ENCODE measurements around the gene CDT1.
"Not testable (repeated sequence)": the region's sequence is repeated elsewhere in the genome, so short reads cannot be mapped to it uniquely, and the experiment has no call there.

Gene CDT1

DNA sequence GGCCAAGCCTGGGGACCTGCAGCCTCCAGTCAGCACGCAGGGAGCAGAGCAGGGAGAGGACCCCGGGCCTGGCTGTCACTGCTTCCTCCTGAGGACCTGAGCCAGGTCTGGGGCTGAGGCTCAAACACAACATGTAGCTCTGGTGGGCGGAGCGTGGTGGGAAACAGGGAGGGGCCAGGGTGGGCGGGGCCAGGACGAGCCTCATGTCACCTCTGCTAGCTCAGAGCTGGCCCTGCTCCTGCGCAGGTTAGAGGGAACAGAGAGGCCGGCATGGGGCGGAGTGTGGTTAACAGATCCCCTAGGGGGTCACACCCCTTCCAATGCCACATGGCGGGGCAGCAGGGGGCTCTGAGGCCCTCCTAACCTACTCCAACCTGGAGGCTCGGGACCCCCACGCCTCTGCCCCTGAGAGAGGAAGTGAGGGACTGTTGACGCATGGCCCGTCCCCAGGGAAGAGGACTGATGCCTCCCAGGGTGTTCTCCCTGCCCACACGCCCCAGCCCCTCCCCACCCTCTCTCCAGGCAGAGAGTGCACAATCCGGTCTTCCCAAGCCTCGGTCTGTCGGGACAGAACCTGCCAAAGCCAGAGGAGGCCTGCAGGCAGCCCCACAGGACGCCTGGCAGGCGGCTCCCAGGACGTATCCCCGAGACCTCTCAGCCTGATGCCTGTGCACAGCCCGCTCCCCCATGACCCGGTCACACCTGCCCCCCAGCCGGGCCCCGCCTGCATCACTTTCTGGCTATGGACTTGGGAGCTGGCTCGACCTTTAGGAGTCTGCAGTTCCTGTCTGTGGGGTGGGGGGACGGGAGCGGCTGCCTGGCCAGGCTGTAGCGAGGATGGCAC lies 33.8 kb upstream of the CDT1 start:
- peak; percentile 86 for DNase-seq

- peak; percentile 92 for DNase-seq
Observed at GRCh38 chr16:88770461-88771293, 32.9 kb upstream of the CDT1 start.

DNA sequence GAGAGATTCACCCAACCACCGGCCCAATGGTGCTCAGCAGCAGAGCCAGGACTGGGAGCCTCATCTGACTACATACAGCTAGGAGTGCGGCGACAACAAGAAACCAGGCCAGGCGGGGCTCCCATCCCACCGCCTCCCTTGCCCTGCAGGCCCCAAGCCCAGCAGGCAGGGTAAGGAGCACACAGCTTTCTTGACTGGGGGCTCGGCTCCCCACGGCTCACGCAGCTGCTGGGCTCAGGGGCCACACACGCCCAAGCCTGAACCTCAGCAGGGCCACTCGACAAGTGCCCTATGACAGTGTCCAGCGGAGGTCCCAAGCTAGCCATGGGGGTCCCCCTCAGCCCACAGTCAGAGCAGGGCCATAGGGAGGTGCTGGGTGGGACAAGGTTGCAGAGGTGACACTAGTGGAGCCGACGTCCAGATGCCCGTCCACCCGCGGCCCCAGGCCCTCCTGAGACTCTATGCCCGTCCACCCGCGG lies 32.3 kb upstream of the CDT1 start:
- DNase-seq: no peak

GRCh38 chr16:88771781-88772180 lies 31.8 kb upstream of the CDT1 start:
- DNase-seq: not testable (repeated sequence)

DNA sequence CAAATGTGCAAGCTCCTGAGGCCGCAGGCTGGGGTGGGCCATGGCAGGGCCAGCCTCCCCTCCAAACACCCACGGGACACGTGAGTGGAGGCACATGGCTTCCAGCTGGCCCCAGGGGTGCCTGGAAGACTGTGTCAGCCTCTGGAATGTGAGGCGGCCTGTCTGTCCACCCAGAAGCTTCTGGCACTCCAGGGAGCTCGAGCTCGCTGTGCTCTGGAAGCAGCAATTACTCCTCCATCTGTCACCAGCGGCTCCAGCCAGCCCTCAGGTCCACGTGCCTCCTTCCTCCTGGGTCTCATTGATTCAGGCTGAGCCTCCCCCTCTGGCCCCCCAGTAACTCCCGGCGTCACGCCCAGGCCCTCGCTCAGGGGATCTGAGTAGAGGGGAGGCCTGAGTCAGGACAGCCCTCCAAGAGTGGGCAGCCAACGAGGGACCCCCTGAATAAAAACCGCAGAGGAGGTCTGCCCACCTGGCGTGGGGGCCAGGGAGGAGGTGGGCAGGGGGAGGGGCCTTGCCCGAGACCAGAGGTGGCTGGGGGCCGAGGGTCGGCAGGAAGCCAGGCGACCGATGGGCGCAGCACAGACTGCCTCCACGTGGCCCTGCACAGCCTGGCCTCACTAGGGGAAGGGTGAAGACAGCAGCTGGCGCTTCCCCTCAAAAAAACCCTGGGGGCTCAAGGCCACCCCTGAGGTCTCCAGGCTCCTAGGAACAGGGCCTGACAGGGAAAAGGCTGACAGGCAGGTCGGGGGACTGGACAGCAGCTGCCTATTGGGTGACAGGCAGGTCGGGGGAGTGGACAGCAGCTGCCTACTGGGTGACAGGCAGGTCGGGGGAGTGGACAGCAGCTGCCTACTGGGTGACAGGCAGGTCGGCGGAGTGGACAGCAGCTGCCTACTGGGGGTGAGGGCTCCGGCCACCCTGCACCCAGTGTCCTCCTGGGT lies 30.4 kb upstream of the CDT1 start:
- no peak for DNase-seq

DNA sequence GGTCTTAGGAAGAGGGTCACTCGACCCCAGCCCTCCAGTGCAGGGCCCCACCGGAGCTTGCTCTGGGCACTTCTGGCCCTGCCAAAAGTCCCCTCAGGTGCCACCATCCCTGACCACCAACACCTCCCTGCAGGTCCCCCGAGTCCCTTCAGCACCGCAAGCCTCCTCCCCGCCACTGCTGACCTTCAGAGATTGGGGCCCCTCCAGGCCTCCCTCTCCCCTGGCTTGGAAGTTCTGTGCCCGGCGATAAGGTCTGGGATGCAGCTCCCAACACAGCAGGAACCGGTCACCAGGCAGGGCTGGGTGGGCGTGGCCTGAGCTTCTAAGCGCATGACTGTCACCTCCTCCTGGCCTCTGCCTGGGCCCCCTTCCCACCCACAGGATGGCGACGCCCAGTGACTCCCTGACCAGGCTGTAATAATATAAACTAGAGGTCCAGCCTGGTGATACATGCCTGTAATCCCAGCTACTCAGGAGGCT lies 29.7 kb upstream of the CDT1 start:
- peak; percentile 65 for DNase-seq

- no peak for DNase-seq
Observed at GRCh38 chr16:88774544-88775393, 28.8 kb upstream of the CDT1 start.

DNA sequence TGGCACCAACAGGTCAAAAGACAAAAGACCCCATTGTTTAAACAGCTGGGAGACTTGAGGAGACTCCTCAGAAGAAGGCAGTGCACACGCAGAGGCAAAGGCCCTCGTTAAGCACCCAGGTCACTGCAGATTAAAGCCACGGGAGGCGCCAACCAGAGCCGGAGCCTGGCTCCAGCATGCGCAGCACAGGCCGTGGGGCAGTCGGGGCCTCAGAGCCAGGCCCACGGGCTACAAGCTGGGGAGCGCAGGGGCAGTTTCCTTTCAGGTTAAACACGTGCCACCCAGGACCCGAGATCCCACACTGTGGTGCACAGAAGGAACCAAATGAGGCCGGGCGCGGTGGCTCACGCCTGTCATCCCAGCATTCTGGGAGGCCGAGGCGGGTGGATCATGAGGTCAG lies 27.8 kb upstream of the CDT1 start:
- DNase-seq: no peak

GRCh38 chr16:88777471-88778270 lies 25.9 kb upstream of the CDT1 start:
- no peak for DNase-seq

- no peak for DNase-seq
Observed at GRCh38 chr16:88778271-88778525, 25.4 kb upstream of the CDT1 start.

- DNase-seq: no peak
Observed at GRCh38 chr16:88778541-88779065, 25.0 kb upstream of the CDT1 start.

- no peak for DNase-seq
Observed at GRCh38 chr16:88779406-88780141, 24.0 kb upstream of the CDT1 start.

- no peak for DNase-seq
Observed at GRCh38 chr16:88780142-88781062, 23.2 kb upstream of the CDT1 start.

GRCh38 chr16:88781140-88782077 lies 22.2 kb upstream of the CDT1 start:
- DNase-seq: peak; percentile 64

DNA sequence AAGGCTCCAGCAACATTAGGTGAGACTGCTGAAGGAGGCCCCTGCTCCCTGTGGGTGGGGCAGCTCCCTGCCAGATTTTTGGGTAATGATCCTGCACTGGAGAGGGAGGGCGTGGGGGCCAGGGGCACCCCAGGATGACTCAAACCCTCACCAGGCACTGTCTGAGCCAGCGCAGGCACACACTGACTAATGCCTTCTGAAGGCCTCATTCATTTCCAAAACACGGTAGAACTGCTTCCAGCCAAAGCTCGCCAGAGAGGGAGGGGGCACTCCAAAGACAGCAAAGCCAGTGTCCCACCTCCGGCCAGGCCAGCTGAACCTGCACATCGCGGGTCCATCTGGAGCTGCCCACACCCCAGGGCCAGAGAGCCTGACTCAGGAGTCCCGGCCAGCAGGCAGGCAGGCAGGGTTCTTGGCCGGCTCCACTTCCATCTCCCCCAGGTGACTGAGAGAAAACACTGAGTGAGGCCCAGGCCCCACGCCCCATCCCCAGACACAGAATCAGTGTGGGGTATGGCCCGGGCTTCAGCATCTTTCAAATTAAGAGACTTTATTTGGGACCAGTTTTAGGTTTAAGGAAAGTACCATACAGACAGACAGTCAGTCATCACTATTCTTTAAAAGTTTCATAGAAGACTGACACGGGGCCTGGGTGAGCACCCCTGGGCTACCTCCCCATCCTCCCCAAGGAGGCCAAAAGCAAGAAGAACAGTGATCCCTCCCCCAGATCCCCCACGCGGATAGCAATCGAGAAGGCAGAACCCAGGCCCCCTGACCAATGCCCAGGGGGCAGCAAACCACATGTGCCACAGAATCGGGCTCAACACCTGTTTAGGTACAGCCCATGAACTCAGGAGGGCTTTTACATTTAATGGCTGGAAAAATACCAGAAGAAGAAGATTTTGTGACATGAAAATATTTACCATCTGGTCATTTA lies 20.9 kb upstream of the CDT1 start:
- peak; percentile 95 for DNase-seq

DNA sequence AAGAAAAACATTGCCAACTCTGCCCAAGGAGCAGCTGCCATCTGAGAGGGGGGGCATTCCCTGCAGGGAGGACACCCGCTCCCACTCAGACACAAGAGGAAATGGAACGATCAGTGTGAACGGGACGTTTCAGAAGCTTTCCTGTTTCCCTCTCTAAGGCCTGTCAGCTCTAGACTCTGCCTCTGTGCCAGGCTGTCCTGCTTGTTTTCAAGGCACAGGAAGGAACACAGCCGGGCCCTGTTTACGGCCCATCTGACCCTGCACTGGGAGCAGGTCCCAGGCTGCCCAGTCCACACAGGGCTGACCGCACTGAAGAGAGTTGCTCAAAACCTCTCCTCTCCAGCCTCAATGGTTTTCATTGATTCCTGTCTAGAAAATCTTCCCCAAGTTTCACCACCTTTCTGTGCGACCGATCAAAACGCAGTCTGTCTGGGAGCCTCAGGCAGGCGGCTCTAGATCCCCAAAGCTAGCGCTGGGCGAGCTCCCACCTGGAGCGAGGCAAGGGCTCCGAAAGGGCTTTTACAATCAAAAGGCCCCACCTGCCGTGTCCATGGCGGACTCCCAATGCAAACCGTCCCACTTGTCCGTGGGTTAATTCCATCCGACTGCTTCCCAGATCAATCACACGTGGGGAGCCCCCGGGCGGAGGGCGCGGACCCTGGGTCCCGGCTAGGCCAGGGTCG lies 20.1 kb upstream of the CDT1 start:
- DNase-seq: peak; percentile 61
